ENCODE measurements around the gene KCNQ5. TPM values are rescaled to one million over a fixed set of nuclear protein-coding genes. Genes with fewer than 3 reads are reported as not detected.
"Not testable (repeated sequence)": the region's sequence is repeated elsewhere in the genome, so short reads cannot be mapped to it uniquely, and the experiment has no call there.

Gene KCNQ5
- total and polyA plus RNA-seq, 2 of the 8 experiments (the other 6 are each of a cell fraction or from before 2014, with no cell fraction given): 0.83 to 1.2 TPM

DNA sequence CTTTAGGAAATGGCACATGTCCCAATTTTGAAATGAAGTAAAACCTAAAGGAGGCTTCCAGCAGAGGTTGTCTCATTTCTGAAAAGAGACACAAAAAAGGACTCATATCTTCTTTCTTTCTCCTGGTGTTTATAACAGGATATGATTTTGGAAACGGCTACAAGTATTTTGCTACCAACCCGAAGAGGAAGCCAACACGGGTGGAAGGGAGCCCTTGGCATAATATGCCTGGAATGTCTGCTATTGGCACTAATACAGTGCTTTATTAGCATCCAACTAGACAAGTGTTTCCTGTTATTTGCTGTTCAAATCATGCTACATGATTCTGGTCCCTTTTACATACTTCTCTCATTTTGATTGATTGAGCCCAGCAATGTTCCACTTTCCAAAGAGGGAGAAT lies 612.1 kb downstream of the KCNQ5 start:
- H3K9ac ChIP-seq (replicated peaks in 1 of 4; ENCODE audit: extremely low read depth in 1 of 4, low read depth in 3 of 4, low read length in 3 of 4); H3K27me3 ChIP-seq (replicated peaks in 1 of 4; ENCODE audit: control insufficient read depth in 3 of 4, extremely low read depth in 1 of 4, insufficient read depth in 3 of 4, low read length in 3 of 4); POLR2A ChIA-PET (ENCODE audit: partially characterized antibody); H3K4me3 ChIP-seq (ENCODE audit: extremely low read depth in 1 of 4, insufficient read depth in 2 of 4, low read depth in 3 of 4, low read length in 4 of 4); H2AFZ ChIP-seq (ENCODE audit: low read length); H3K23me2 ChIP-seq (ENCODE audit: low read depth, low read length); H3K23ac ChIP-seq (ENCODE audit: insufficient read length); H4K91ac ChIP-seq (replicated peaks; ENCODE audit: insufficient read length, low read length); H2BK20ac ChIP-seq (ENCODE audit: low read length); H3K4me1 ChIP-seq (replicated peaks in 1 of 4; ENCODE audit: control insufficient read depth in 3 of 4, insufficient read depth in 4 of 4, low read length in 3 of 4); H2BK12ac ChIP-seq (ENCODE audit: low read depth, low read length); H2BK5ac ChIP-seq (ENCODE audit: low read depth, low read length); H3K9me3 ChIP-seq (ENCODE audit: insufficient read depth in 2 of 2, low read depth in 1 of 2, low read length in 1 of 2); H3K4ac ChIP-seq (replicated peaks; ENCODE audit: insufficient read length, low read depth, low read length); H3K27ac ChIP-seq (ENCODE audit: low read depth, low read length); H3K79me1 ChIP-seq (ENCODE audit: low read depth, low read length); H3K36me3 ChIP-seq (ENCODE audit: control insufficient read depth in 2 of 4, insufficient read depth in 4 of 4, low read length in 3 of 4); H3K79me2 ChIP-seq (ENCODE audit: control insufficient read depth in 1 of 2, insufficient read depth in 2 of 2, low read length in 2 of 2); H3K4me2 ChIP-seq (ENCODE audit: insufficient read depth in 1 of 2, low read depth in 2 of 2, low read length in 2 of 2); H2AK5ac ChIP-seq (ENCODE audit: low read depth, low read length); H3K18ac ChIP-seq (ENCODE audit: extremely low read depth, low read length); H3K14ac ChIP-seq (ENCODE audit: insufficient read length); H4K20me1 ChIP-seq (replicated peaks in 1 of 2; ENCODE audit: control insufficient read depth in 1 of 2, insufficient read depth in 2 of 2, low read length in 2 of 2); FAIRE-seq; H2BK120ac ChIP-seq (replicated peaks; ENCODE audit: low read depth, low read length); H3K56ac ChIP-seq (replicated peaks; ENCODE audit: insufficient read length, low read depth, low read length); H4K5ac ChIP-seq (ENCODE audit: insufficient read length, low read depth, low read length); H4K8ac ChIP-seq (ENCODE audit: extremely low read depth, insufficient read depth, low read length); H2BK15ac ChIP-seq (ENCODE audit: low read length); CTCF ChIA-PET (ENCODE audit: partially characterized antibody); DNase-seq (ENCODE audit: low read depth in 1 of 2, low spot score in 2 of 2): not testable (repeated sequence)
- 88% methylated on average over 3 of the region's 3 CpGs; no CpG with 5 or more reads in 1 of the 2 experiments for WGBS, 2 experiments (ENCODE audit: extremely low coverage in 1 of 2, insufficient coverage in 1 of 2, insufficient read length in 1 of 2, insufficient replicate concordance in 2 of 2, low coverage in 1 of 2, low lambda C conversion rate in 2 of 2, missing lambda C conversion rate in 1 of 2)

Measured in H1 (cell line).